SHP77 treated with DMSO at 0.1 percent for 48 hours (cell line): ENCODE measurements around the gene NEMP1.
A peak's percentile ranks its signal among the peaks of the same experiment; 100 is the strongest.

Experiments used
- DNase-seq: peaks from one replicate; lab custom pipeline; 2025; lab: John Stamatoyannopoulos, UW

The NEMP1 gene

DNA sequence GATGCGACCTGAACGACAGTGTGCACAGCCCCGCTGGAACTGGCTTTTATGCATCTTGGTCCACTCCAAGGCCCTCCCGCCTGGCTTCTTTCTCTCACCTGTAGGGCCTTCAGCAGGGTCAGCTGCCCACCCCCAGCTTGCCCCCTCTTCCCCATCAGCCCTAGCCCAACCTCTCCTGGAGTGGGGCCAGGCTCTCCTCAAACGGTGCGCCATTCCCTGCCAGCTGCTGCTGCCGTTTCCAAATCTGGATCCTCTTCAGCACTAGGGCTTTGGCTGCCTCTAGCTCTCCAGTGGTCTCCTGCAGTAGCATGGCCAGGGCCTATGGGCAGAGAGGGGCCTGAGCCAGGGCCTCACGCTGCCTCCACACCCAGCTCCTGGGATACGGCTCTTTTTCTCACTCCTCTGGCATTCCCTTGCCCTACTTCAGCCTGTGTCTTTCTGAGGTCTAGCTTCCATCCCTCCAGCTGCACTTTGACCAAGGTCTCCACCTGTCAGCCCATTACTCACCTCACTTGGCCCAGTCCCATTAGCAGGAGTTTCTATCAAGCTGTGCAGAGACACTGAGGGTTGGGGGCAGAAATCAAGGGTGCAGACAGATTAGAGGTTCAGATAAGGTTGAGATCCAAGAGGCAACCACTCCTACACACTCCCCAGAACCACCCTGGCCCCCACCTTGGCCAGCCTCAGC lies 27.6 kb upstream of the NEMP1 start:
- no peak for DNase-seq

DNA sequence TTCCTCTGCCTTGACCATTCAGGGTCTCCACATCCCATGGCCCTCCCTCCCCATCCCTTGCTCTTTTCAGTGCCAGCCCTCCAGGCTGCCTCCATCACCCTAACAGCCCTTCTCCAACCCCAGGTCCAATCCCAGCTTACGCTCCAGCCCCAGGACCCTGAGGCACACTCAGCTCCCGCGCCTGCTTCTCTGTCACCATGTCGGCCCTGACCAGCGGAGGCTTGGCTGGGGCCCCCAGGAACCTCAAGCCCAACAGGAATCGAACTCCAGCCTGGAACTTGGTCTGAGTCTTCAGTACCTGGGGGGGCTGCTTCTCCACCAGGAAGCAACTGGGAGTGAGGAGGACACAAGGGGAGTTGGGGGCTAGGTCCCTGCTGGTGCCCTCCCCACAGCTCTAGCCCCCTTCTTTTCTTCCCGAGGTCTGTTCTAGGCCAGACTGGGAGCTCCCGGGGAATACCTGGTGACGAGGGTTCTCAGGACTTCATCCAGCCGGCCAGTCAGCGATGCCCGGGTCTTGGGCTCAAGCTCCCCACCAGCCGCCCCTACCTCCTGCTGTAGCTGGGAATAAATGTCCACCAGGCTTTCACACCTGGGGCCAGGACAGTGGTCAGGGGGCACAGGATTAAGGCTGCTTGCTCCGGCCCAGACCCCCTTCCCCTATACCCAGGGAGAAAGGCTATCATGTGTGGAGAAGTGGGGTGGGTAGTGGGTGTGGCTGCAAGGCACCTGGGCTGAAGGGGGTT lies 26.6 kb upstream of the NEMP1 start:
- no peak for DNase-seq

DNA sequence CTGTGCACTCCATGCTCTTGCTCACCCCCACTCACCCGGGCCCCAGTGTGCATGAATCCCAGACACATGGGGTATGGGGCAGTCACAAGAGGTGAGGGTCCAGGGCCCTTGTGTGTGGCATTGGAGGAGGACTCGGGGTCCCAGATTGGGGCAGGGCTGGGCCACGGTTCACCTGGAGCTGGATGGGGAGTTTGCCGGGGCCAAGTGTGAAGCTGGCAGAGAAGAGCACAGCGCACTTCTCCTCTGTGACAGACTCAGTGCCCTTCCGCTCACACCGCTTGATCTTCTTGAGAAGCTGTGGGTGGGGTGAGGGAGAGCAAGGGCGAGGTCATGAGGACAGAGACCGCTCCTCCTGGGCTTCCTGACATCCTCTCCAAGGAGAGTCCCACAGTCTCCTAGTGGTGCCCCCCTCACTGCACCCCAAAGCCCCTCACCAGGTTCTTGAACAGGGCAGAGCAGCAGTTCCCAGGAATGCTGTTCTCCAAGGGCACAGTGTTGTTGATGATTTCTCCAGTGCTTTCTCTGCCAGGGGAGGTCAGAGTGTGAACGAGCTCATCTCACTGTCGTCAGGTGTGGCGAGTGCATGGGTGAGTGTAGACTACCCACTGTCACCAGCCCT lies 25.8 kb upstream of the NEMP1 start:
- no peak for DNase-seq

DNA sequence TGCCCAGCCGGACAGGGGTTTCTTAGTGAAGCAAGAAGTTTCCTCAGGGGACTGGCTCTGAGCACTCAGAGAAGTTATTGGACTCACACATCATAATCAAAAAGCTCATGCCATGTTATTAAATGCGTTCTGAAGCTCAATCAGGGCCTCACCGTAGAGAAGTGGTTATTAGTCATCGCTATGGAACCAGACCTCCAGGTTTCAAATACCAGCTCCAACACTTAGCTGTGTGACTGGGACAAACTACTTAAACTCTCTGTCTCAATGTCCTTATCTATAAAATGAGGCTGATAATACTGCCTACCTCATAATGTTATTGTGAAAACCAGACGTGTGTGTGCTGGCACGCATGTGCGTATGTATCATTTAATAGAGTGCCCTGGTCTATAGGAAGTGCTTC lies 25.3 kb upstream of the NEMP1 start:
- DNase-seq, result no peak

DNA sequence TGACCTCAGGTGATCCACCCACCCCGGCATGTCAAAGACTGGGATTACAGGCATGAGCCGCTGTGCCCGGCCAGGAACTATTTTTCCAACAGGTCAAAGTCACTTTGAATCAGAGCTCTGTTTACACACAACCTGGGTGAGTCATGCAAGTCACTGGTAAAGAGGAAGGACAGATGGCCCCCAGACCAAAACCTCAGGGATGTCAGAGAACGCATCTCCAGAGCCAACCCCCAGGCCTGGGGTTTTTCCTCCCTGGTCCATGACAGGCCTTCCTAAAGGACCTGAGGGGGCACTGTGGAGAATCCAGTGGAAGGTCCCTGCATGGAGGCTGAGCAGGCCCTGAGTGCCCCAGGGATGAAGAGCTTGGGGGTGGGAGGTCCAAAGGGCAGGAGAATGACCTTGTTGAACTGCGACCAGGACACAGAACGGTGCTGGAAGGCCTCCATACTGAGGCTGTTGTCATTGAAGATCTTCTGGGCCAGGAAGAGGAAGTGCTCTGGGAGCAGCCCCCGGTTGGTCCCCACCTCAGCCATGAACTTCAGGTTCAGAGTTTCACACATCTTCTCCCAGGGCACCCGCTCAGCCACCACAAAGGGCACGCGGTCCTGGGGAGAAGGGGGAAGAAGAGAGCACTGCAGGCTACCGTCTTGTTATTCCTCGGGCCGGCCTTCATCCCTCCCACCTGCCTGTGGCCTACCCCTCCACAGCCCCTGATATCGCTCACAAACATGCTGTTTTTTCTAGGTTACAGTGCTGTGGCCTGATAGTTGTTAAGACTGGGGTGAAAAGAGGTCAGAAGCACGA lies 23.5 kb upstream of the NEMP1 start:
- no peak for DNase-seq

DNA sequence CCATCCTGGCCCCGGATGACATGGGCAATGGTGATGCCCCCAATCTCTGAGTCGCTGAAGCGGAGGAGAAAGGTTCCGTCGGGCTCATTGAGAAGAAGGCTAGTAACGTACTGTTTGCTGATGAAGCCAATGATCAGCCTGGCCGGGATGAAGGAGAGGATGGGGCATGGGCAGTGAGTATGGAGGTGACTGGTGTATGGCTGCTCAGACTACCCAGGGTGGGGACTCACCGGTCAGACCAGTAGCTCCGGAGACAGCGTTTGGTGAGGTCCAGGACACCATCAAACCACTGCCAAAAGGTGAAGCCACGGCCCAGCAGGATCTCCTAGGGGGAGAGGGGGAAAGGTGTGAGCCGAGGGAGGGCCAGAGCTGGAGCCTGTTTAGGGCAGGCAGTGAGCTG lies 21.2 kb upstream of the NEMP1 start:
- no peak for DNase-seq

DNA sequence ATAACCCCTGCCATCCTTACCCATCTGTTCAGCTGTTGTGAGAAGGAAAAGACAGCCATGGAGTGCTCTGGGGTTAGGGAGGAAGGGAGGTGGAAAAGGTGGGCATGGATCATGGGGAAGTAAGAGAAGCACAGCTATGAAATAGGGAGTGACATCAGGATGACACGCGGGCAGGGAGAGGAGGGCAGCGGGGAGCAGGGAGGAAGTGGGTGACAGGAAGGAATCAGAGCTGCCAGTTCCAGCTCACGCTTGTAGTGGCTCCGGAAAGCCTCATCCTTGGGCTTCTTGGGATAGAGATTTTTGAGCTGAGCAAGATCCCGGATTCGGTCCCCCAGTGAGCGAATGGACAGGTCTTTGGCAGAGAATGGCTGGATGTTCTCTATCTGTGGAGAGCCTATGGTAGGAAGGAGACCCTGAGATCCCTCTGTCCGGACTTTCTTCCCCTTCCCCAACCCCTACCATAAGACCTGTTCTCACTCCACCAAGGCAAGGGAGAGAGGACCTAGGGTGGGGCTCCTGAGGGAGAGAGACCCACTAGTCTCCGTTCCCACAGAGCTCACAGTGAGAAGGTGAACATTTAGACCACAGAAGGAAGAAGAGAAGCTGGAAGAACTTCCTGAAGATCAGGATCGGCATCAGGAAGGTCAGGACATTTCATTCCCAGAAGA lies 20.6 kb upstream of the NEMP1 start:
- no peak for DNase-seq

DNA sequence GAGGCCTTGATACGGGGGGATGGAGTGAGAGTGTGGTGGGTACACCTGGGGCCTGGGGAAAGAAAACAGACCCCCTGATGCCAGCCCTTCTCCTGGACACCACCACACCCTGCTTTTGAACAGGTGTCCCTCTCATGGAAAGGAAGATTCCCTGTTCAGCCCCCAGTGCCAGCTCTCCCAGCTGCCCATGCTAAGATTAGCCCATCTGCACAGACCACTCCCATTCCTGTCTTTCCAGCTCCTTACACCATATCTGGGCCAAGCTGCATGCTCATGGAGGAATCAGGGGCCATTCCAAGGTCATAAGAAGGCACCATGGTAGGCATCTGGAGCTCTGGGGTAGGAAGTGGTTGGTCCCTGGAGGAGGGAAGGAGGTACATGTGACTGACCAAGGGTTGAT lies 20.0 kb upstream of the NEMP1 start:
- no peak for DNase-seq

DNA sequence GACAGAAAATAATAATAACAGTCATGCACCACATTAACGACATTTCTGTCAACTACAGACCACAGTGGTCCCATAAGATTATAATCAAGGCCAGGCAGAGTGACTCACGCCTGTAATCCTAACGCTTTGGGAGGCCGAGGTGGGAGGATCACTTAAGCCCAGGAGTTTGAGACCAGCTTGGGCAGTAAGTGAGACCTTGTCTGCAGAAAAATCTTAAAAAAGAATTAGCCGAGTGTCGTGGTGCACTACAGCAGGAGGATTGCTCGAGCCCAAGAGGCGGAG lies 18.9 kb upstream of the NEMP1 start:
- no peak for DNase-seq

DNA sequence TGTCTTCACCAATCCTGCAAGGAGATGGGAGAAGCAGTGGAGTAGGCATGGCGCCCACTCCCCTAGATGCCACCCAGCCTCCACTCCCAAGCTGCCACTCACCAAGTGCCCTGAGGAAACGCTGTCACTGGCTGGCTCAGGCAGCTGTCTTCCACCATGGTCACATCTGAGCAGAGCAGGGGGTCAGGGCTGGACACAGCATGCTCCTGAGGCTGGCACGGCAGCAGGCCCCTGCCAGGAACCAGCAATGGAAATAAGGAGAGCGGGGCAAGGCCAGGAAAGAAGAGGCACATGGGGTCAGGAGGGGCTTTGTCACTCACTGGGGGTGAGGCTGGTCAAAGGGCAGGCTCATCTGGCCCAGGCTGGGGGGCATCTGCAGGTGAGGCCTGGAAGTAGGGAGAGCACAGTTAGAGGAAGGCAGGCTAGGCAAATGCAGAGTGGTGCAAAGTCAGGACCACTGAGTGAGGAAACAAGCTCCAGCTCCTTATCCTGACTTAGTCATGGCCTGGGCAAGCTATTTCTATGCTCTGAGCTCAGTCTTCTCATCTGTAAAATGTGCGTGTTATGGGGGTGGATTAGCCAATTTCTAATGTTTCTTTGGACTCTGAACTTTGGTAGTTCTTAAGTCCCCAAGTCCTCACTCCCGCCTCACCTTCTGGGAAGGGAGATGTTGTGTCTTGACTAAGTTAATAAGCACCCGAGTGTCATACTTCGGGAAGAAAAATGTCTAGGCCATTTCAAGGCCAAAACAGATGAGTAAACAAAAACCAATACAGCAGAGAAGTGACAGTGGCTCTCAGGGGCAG lies 18.4 kb upstream of the NEMP1 start:
- DNase-seq, result no peak

DNA sequence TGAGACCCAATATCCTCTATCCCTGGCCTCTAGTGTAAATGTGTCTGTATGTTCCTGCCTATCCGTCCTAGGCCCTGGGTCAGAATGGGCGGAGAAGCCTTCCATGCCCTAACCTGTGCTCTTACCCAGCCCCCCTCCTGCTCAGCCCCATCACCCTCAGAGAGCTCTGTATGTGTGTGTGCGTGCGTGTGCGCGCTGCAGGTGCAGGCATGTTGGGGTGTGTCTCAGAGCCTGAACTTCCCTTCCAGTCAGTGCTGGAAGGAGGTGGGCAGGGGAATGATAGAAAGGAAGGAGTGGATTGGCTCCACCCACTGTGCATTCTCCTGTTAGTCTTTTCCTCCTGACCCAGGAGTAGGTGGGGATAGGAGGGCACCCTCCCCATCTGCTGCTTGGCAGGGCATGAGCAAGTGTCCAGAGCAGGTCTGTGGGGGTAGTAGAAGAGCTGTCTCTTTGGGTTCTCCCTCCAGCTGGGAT lies 17.5 kb upstream of the NEMP1 start:
- DNase-seq, result peak; percentile 10

DNA sequence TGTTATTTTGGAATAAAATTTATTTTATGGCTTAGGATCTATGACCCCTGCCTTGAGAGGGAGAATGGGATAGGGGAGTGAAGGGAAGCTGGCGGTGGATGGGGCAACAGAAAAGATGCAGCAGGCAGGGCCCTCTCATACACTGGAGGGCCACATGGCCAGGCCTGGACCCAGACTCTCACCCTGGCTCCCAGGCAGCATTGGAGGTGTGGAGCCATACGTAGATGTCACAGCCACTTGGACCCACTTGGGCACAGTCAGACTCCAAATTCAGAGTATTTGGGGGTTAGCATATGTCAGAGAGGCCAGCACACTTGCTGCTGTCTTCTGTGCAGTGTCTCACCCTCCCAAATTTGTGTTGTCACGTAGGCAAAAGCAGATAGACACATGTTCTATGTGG lies 16.8 kb upstream of the NEMP1 start:
- no peak for DNase-seq

DNA sequence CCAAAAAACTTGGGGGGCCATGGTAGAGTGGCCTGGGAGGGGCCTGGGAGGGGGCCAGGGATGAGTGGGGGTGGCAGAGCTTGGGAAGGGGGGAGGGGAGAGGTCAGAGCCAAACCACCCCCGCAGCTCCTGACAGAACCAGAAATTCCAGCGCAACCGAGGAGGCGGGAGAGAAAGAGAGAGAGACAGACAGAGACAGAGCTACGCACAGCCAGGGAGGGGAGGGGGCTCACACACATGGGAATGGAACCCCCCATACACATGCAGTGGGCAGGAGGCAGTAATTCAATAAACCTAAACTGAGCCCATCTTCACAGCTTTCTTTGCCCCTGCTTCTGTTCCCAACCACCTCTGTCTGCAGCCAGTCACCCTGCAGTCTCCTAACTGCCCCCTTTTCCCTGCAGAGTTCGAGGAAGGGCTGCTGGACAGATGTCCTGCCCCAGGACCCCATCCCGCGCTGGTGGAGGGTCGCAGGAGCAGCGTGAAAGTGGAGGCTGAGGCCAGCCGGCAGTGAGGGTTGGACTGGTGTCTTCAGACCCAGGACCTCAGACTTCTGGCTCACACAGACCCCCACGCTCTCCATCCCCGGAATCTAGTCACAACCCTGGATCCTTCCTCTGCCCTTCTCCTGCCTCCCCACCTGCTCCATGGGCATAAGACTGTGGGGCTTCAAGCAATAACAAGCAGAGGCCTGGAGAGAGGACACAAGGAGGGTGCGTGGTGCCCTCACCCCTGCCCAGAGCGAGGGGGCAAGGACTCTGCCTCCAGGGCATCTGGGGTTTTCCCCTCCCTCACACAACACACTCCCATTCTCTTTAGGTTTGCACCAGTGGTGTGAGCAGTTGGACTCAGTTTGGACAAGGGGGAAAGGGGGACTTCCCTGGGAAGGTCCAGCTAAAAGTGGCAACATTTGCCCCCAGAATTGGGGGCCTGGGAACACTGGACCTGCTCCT lies 15.9 kb upstream of the NEMP1 start:
- DNase-seq, result no peak

DNA sequence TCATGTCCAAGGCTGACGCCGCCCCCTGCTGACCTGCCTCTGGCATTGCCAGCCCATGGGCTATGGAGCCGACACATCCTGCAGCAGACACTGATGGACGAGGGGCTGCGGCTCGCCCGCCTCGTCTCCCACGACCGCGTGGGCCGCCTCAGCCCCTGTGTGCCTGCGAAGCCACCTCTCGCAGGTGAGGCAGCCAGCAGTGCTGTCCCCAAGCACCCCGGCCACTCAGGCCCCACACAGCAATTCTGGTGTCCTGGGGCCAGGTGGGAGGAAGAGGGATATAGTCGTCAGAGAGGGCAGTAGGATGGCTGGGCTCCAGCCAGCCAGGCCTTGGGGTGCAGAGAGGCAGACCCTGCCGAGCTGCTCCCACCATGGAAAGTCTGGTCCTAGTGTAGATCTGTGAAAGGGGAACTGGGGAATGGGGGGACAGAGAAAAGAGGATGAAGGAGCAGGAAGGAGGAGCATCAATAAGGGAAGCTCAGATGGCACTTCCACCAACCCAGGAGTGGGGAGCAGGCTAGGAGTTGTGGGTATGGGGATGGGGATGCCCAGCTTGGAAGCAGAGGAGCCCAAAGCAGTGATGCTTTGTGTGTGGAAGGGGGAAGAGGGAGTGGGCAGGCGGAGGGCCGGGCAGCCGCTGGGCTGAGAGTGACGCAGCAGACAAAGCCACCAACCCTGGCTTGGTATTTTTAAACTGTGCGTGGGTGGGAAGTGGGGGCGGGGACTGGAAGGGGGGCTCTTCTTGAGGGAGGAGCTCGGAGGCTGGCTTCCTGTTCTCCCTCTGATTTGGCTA lies 15.0 kb upstream of the NEMP1 start:
- DNase-seq, result no peak

DNA sequence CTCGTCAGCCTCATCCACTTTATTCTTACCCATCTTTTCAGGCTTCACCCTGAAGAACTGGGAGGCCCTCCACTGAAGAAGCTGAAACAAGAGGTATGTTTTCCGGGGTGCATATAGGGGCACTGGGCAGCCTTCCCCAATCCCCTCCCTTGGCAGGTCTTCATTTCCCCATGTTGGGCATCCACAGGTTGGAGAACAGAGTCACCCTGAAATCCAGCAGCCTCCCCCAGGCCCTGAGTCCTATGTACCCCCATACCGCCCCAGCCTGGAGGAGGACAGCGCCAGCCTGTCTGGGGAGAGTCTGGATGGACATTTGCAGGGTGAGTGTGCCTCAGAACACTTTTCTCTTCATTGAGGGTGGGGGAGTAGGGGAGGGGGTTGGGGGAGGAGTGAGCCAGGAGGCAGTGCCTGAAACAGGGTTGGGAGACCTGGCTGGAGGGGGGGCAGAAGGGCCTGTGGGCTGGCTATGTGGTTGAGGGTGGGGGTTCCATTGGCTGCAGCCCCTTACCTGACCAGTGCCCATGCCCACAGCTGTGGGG lies 14.4 kb upstream of the NEMP1 start:
- DNase-seq, result no peak

DNA sequence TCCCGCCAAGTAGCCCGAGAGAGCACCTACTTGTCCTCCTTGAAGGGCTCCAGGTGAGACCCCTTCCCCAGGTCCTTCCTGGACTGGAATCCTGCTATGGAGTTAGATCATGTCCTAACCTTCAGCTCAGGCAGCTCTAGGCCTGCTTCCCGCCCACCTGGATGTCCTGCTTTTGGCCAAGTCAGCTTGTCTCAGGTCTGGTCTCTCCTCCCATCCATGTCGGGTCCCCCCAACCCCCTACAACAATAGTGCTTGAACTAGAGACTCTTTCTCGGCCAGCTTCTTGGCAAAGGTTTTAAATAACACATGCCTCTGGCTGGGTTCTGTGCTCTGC lies 13.9 kb upstream of the NEMP1 start:
- DNase-seq, result no peak

DNA sequence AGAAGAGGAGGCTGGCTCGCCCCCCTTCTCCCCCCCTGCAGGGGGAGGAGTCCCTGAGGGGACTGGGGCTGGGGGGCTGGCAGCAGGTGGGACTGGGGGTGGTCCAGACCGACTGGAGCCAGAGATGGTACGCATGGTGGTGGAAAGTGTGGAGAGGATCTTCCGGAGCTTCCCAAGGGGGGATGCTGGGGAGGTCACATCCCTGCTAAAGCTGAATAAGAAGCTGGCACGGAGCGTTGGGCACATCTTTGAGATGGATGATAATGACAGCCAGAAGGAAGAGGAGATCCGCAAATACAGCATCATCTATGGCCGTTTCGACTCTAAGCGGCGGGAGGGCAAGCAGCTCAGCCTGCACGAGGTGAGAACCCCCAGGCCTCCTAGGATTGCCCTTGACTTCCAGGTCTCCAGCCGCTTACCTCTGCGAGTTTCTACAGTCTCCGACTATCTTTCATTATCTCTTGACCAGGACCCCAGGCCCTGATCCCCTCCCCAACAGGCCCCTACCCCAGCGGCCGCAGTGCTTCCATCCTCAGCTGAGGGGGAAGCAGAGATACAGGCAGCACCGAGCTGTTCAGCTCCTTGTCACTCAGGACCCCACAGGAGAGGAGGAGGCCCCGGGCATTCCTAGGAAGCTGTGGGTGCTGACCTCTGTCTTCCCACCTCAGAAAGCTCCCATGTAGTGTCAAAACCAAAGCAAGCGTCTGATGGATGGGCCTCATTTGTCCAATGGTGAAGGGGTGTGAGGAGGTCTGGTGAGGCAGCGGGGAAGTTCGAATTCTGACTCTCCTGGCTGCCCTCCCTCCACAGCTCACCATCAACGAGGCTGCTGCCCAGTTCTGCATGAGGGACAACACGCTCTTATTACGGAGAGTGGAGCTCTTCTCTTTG lies 13.3 kb upstream of the NEMP1 start:
- DNase-seq, result no peak
